Erythroblast (primary cell): Measurements from ENCODE around the gene DOCK4.

ENCODE experiments used
- GATA1 ChIP-seq: IDR thresholded peaks from 2 replicates; pipeline ENCODE4 v1.6.1; 2011; ENCODE audit warnings: low read depth, mild to moderate bottlenecking, control low read depth, low read length, moderate library complexity
- POLR2A ChIP-seq: IDR thresholded peaks from 2 replicates; pipeline ENCODE4 v1.6.1; 2011; ENCODE audit warnings: mild to moderate bottlenecking, low read length

- TF ChIP-seq POLR2A, result no peak
- TF ChIP-seq GATA1, result no peak
Observed at GRCh38 chr7:111750878-111751277, 455.3 kb downstream of the DOCK4 start.
